Stomach (tissue), 4 donors: ENCODE data around the gene C4B.
"Not testable (repeated sequence)": the region's sequence is repeated elsewhere in the genome, so short reads cannot be mapped to it uniquely, and the experiment has no call there.

ENCODE experiments used
- POLR2A ChIP-seq, 4 donors: fragments of 450-650 bp; IDR thresholded peaks; one replicate each; pipeline ENCODE4 v1.6.1; 2016; ENCODE audit warnings: antibody characterized with exemption in 4 of 4, control low read depth in 2 of 4, mild to moderate bottlenecking in 1 of 4, moderate library complexity in 1 of 4
- POLR2AphosphoS5 ChIP-seq, 3 donors: sonication (generic); formaldehyde crosslinking; IDR thresholded peaks; one replicate each; pipeline ENCODE4 v1.6.1; 2016; ENCODE audit warnings: antibody characterized with exemption in 3 of 3
- TF ChIP-seq, protein P1 (sequence below), 7 experiments: fragments of 450-650 bp in 4 of 7; fragments of 200-600 bp in 3 of 7; sonication (generic) in 3 of 7; IDR thresholded peaks; one replicate each; pipeline ENCODE4 v1.5.1; 2016 to 2019; ENCODE audit warnings: antibody characterized with exemption in 7 of 7, control low read depth in 2 of 7, mild to moderate bottlenecking in 1 of 7

GRCh38 chr6:32055756-32056155 is 41.2 kb downstream of the C4B start:
- TF ChIP-seq, protein P1, sequence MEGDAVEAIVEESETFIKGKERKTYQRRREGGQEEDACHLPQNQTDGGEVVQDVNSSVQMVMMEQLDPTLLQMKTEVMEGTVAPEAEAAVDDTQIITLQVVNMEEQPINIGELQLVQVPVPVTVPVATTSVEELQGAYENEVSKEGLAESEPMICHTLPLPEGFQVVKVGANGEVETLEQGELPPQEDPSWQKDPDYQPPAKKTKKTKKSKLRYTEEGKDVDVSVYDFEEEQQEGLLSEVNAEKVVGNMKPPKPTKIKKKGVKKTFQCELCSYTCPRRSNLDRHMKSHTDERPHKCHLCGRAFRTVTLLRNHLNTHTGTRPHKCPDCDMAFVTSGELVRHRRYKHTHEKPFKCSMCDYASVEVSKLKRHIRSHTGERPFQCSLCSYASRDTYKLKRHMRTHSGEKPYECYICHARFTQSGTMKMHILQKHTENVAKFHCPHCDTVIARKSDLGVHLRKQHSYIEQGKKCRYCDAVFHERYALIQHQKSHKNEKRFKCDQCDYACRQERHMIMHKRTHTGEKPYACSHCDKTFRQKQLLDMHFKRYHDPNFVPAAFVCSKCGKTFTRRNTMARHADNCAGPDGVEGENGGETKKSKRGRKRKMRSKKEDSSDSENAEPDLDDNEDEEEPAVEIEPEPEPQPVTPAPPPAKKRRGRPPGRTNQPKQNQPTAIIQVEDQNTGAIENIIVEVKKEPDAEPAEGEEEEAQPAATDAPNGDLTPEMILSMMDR (IDR thresholded peaks at IDR 0.05), result not testable (repeated sequence)
- not testable (repeated sequence) for TF ChIP-seq POLR2A, POLR2AphosphoS5 (IDR thresholded peaks at IDR 0.05)
